ENCODE measurements around the gene CLPSL1.
A peak's percentile ranks its signal among the peaks of the same experiment; 100 is the strongest.

- TF ChIP-seq ZNF510 (CRISPR knock-in tag; IDR thresholded peaks at IDR 0.05; ENCODE audit: low read depth) (no peak), CTCF (CRISPR knock-in tag; IDR thresholded peaks at IDR 0.05) (no peak), AHR (CRISPR knock-in tag; IDR thresholded peaks at IDR 0.05) (no peak), SAFB2 (CRISPR knock-in tag; IDR thresholded peaks at IDR 0.05; ENCODE audit: borderline replicate concordance, low read depth) (no peak), IRF2 (CRISPR knock-in tag; IDR thresholded peaks at IDR 0.05) (0 out of 2 replicates have a peak, but pooled peaks have one; percentile 53), FIP1L1 (IDR thresholded peaks at IDR 0.05; ENCODE audit: borderline replicate concordance, insufficient read depth, low read depth, low read length) (no peak), EZH2 (conservative IDR thresholded peaks at IDR 0.05; ENCODE audit: low read depth, low read length) (no peak), CEBPB (IDR thresholded peaks at IDR 0.05; ENCODE audit: borderline replicate concordance, low read depth, low read length) (no peak), KMT2A (CRISPR knock-in tag; IDR thresholded peaks at IDR 0.05) (no peak), SP140L (CRISPR knock-in tag; IDR thresholded peaks at IDR 0.05; ENCODE audit: borderline replicate concordance) (no peak), ZZZ3 (CRISPR knock-in tag; IDR thresholded peaks at IDR 0.05; ENCODE audit: borderline replicate concordance) (no peak), SUZ12 (IDR thresholded peaks at IDR 0.05; ENCODE audit: low read depth, low read length) (no peak), POLR2A (IDR thresholded peaks at IDR 0.05; ENCODE audit: insufficient read depth in 1 of 2, low read depth in 2 of 2, low read length in 2 of 2) (0 out of 4 replicates have a peak, but pooled peaks of 1 of the 2 experiments have one; percentile 33), RAD21 (CRISPR knock-in tag; IDR thresholded peaks at IDR 0.05) (no peak)
Measured at GRCh38 chr6:35739645-35740524, 40.9 kb upstream of the CLPSL1 start.
